GM19372 (cell line): ENCODE results near the gene FSIP1.

Experiments used
- ATAC-seq: cut with Tn5 transposase; IDR thresholded peaks from one replicate; pipeline ENCODE4 v1.9.1; 2021; ENCODE audit warnings: mild to moderate bottlenecking, low read depth, moderate library complexity; ENCODE audit not compliant: unreplicated experiment

Gene FSIP1

GRCh38 chr15:39690881-39691634 lies 91.6 kb downstream of the FSIP1 start:
- ATAC-seq, result no peak

GRCh38 chr15:39687965-39688364 lies 94.7 kb downstream of the FSIP1 start:
- ATAC-seq, result no peak

- ATAC-seq, result no peak
These were observed 96.5 kb downstream of the FSIP1 start for GRCh38 chr15:39685999-39686613.

- ATAC-seq, result no peak
These were observed 97.3 kb downstream of the FSIP1 start for GRCh38 chr15:39685367-39685766.

- no peak for ATAC-seq
These were observed 98.4 kb downstream of the FSIP1 start for GRCh38 chr15:39684233-39684632.

- no peak for ATAC-seq
These were observed 100.3 kb downstream of the FSIP1 start for GRCh38 chr15:39682366-39682765.

GRCh38 chr15:39680868-39681267 lies 101.8 kb downstream of the FSIP1 start:
- no peak for ATAC-seq

GRCh38 chr15:39672666-39673065 lies 110.0 kb downstream of the FSIP1 start:
- ATAC-seq, result no peak

- no peak for ATAC-seq
These were observed 110.5 kb downstream of the FSIP1 start for GRCh38 chr15:39672184-39672583.

GRCh38 chr15:39670687-39671086 lies 112.0 kb downstream of the FSIP1 start:
- ATAC-seq, result no peak

GRCh38 chr15:39669661-39670060 lies 113.0 kb downstream of the FSIP1 start:
- no peak for ATAC-seq

GRCh38 chr15:39669241-39669640 lies 113.4 kb downstream of the FSIP1 start:
- no peak for ATAC-seq

- ATAC-seq, result no peak
These were observed 114.2 kb downstream of the FSIP1 start for GRCh38 chr15:39668457-39668856.

GRCh38 chr15:39667382-39668127 lies 115.1 kb downstream of the FSIP1 start:
- no peak for ATAC-seq

GRCh38 chr15:39666677-39667076 lies 116.0 kb downstream of the FSIP1 start:
- no peak for ATAC-seq

GRCh38 chr15:39665629-39666250 lies 116.9 kb downstream of the FSIP1 start:
- no peak for ATAC-seq

GRCh38 chr15:39663704-39664250 lies 118.9 kb downstream of the FSIP1 start:
- no peak for ATAC-seq

GRCh38 chr15:39661776-39662175 lies 120.9 kb downstream of the FSIP1 start:
- no peak for ATAC-seq

- ATAC-seq, result no peak
These were observed 123.9 kb downstream of the FSIP1 start for GRCh38 chr15:39658740-39659139.

GRCh38 chr15:39657668-39658067 lies 125.0 kb downstream of the FSIP1 start:
- ATAC-seq, result no peak

- ATAC-seq, result no peak
These were observed 125.5 kb downstream of the FSIP1 start for GRCh38 chr15:39657181-39657580.
